HG03039 (cell line): ENCODE measurements around the gene CALY.

ENCODE experiments used
- ATAC-seq: cut with Tn5 transposase; IDR thresholded peaks from one replicate; pipeline ENCODE4 v1.9.1; 2021; ENCODE audit warnings: mild to moderate bottlenecking, moderate library complexity; ENCODE audit not compliant: unreplicated experiment

Gene CALY

DNA sequence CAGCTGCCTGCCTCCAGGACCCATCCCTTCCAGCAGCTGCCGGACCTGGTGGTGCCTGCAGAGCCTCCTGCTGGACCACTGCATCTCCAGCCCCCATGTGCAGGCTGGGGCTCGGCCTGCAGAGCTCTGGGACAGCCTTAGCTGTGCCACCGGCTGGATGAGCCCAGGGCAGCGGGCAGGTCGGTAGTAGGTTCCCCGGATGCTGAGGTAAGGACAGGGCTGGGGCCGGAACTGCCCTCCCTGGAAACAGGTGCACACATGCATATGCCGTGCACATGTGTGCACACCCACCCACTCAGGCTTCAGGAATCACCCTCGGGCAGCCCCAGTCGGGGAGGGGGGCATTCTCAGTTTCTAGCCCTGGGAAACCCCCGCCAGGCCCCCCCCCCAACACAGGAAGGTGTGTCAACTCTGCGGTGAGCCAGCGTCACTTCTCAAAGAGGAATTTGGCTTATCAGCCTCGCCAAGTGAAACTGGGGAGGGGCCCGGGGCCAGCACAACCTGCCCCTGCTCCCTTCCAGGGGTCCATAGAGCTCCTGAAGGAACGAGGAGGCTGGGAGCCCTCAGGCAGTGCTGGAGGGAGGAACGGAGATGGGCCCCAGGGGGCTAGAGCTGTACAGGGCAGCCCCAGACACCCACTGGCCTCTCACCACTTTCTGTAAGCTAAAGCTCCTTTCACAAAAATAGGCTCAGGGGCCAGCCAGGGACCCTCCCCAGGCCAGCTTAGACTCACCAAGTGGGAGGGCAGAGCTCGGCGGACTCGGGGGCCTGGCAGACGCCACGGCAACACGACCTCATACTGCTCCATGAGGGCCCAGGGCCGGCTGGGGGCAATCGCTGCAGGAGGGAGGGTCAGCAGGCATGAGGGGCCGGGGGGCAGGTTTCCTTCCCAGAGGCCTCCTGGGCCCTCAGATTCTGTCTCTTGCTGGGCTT is 61.7 kb downstream of the CALY start:
- peak; percentile 31 for ATAC-seq
